DMS 273 treated with DMSO at 0.1 percent for 48 hours (cell line): ENCODE data around the gene SND1.

Experiments
- DNase-seq: peaks from one replicate; lab custom pipeline; 2025; lab: John Stamatoyannopoulos, UW

SND1 gene

GRCh38 chr7:128115821-128116723 is 464.1 kb downstream of the SND1 start:
- no peak for DNase-seq

DNA sequence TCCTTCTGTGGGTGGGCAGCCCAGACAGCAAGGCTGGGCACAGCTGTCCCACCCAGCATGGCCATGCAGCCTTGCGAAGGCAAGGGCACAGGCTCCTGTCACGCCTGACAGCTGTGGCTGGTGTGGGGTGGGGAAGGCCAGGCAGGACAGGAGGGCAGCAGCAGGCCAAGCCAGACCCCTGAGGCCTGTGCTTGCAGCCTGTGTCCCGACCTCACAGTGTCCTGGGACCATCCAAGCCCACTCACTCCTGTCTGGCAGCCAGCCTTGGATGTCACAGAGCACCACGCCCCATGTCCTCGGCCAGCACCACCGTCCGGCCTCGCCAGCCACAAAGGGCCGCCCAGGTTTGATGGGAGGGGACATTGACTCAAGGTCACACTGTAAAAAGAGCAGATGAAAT is 464.7 kb downstream of the SND1 start:
- DNase-seq, result no peak

GRCh38 chr7:128117691-128118090 is 465.7 kb downstream of the SND1 start:
- no peak for DNase-seq

DNA sequence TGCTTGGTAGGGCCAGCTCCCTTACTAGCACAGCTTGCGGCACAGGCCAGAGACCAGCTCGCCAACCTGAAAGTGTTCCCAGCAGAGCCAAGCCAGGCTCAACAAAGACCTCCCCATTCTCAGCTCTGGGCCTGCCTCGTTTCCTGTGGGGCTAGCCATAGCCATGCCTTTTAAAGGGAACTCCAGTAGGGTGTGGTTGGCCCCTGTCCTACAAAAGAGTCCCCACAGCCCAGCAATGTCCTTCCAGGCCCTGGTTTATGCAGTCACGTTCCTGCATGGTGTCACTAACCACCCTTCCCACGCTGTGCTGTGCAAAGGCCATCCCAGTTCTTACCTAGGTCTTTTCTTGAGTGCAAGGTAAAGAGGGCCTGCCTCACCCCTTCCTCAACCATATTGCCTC is 467.0 kb downstream of the SND1 start:
- DNase-seq, result no peak

DNA sequence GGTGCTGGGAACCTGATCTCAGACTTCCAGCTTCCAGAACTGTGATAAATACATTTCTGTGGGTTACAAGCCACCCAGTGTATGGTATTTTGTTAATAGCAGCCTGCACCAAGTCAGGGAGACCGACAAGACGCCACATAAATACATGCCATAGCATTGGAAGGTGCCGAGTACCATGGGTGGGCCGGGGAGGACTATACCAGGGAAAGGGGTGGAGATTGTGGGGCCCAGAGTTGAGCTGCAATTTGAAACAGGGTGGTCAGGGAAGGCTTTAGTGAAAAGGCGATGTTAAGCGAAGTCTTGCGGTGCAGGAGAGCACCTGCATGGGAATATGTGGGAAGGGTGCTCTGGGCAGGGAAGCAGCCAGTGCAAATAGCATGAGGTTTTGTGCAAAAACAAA is 468.1 kb downstream of the SND1 start:
- DNase-seq, result no peak

DNA sequence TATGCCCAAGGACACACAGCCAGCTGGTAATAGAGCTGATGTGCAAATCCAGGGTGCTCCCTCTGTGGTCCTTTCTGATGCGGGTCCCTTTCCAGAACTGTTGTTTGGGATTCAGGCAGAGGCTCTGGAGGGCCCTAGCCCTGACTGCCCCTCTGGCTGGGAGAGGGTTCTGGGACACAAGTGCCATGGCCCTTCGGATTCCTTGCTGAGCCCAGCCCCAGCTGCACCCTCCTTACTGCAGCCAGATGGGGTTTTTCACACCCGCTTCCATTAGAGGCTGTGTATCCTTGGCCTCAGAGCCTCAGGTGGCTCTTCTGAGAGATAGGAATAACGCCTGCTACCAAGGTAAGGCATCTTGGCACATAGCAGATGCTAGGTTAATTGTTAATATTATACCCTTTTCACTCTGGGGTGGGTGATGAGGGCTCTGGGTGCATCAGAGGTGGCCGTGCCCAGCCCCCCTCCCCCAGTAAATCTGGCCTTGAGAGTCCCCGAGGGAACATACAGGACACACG is 469.0 kb downstream of the SND1 start:
- DNase-seq, result no peak

GRCh38 chr7:128121711-128122530 is 469.9 kb downstream of the SND1 start:
- peak; percentile 64 for DNase-seq

GRCh38 chr7:128122576-128123290 is 470.7 kb downstream of the SND1 start:
- no peak for DNase-seq

DNA sequence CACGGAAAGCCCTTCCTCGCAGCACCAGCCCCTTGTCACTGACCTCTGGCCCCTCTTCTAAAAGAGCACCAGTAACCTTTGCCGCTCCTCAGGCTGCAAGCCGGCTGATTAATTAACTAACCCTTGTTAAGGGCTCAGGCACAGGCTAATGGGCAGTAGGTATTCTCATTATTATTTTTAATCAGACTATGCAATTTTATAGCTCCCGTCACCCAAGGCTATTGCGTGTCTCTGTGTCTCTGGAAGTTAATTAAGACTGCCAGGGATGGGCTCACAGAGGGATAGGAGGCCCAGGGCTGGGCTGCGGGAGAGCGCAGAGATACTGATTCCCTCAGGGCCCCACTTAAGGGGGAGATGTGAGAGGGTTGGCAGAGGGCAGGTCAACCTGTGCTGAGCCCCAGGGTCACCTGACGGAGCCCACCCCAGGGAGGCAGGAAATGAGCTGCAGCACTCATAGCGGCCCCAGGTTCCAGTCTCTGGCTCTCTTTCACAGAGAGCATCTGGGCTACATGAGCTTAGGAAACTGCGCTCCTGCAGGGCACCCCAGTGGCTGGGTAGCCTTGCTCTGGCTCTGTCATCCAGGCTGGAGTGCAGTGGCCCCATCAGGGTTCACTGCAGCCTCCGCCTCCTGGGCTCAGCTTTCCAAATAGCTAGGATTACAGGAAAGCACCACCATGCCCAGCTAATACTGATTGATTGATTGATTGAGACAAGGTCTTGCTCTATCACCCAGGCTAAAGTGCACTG is 471.5 kb downstream of the SND1 start:
- DNase-seq, result no peak

DNA sequence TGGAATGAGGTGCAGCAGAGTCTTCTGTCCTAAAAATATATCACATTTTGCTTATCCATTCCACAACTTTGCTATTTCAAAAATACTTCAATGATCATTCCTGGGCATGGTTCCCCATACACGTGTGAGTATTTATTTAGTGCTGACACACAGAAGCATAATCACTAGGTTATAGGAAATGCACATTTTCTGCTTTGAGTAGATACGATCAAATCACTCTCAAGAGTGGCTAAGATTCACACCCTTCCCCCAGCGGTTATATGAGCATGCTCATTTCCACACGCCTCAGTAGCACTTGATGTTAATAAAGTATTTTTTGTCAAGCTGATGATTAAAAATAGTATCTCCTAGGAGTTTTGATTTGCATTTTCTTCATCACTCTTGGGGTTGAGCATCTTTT is 472.8 kb downstream of the SND1 start:
- no peak for DNase-seq

GRCh38 chr7:128125816-128126215 is 473.8 kb downstream of the SND1 start:
- DNase-seq, result no peak

DNA sequence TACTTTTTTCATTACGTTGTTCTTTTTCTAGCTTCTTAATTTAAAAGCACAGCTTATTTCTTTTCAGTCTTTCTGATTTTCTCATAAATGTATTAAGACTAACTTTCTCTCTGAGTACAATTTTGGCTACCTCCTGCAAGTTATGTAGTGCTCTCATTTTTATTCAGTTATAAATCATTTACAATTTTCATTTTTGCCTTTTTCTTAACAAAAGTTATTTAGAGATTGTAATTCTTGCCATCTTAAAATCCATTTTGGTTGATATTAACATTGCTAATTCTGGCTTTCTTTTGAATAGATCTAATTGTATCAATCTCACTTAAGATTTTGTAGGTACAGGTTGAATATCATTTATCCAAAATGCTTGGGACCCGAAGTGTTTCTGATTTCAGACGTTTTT is 476.4 kb downstream of the SND1 start:
- no peak for DNase-seq

DNA sequence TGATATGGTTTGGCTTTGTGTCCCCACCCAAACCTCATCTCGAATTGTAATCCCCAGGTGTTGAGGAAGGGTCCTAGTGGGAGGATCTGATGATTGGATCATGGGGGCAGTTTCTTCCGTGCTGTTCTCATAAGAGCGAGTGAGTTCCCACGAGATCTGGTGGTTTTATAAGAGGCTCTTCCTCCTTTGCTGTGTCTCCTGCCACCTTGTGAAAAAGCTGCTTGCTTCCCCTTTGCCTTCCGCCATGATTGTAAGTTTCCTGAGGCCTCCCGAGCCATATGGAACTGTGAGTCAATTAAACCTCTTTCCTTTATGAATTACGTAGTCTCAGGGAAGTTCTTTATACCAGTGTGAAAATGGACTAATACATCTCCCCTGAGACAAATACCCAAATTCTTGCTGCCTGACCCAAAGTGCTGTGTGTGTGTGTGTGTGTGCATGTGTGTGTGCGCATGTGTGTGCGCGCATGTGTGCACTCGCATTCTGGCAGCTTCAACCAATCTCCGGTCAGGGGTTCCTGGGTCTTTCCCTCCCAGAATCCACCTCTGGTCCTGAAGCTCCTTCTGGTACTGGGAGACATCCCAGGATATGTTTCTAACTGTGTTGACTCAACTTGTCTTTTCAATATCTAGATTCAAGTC is 477.4 kb downstream of the SND1 start:
- DNase-seq, result no peak

- no peak for DNase-seq
Observed at GRCh38 chr7:128131115-128131514, 479.1 kb downstream of the SND1 start.

- DNase-seq, result no peak
Observed at GRCh38 chr7:128131731-128132130, 479.7 kb downstream of the SND1 start.

- DNase-seq, result no peak
Observed at GRCh38 chr7:128132426-128133069, 480.6 kb downstream of the SND1 start.

- no peak for DNase-seq
Observed at GRCh38 chr7:128135159-128135514, 483.1 kb downstream of the SND1 start.

GRCh38 chr7:128135515-128136214 is 483.7 kb downstream of the SND1 start:
- DNase-seq, result peak; percentile 26

DNA sequence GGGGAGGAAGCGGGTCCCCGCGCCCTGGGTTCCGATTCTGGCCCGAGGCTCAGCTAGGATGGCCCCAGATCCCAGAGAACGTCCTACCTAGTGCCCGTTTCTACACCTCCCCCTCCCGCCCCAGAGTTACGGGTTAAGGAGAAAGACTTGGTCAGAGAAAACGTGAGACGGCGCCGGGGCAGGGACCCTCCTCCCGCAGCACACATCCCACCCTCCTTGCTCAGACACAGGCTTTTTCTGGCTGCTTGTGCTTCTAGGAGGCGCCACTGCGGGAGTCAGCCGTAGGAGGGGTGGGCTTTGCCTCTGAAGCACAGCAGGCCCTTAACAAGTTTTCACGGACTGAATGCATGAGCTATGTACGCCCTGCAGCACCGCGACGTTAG is 484.2 kb downstream of the SND1 start:
- DNase-seq, result no peak

GRCh38 chr7:128137181-128137580 is 485.2 kb downstream of the SND1 start:
- no peak for DNase-seq
